ENCODE measurements around the gene CFAP57. TPM values are rescaled to one million over a fixed set of nuclear protein-coding genes. Genes with fewer than 3 reads are reported as not detected.
A peak's percentile ranks its signal among the peaks of the same experiment; 100 is the strongest.

Gene CFAP57
- total and polyA plus RNA-seq, 9 of the 15 experiments (the other 6 are each of a cell fraction or from before 2014, with no cell fraction given), result 0.04 to 0.22 (median 0.07) TPM; not detected in 3

- no peak for TF ChIP-seq MLX (CRISPR knock-in tag; conservative IDR thresholded peaks at IDR 0.05)
Observed at GRCh38 chr1:43221797-43222196, 49.7 kb downstream of the CFAP57 start (continued).

GRCh38 chr1:43222879-43223278 lies 50.7 kb downstream of the CFAP57 start:
- no TSS peak for BruUV-seq (replicated peaks)
- Histone ChIP-seq H3K9ac (ENCODE audit: insufficient read depth in 1 of 2, low read depth in 2 of 2, low read length in 2 of 2) (no peak overlapping the region), H3K36me3 (ENCODE audit: control insufficient read depth, insufficient read depth, low read length) (no peaks in the 10 kb centered on the region), H3K4me1 (replicated peaks in 1 of 2; ENCODE audit: control insufficient read depth in 2 of 2, insufficient read depth in 2 of 2, low read length in 2 of 2) (0 out of 5 replicates have a peak, but pooled peaks cover 0 to 3% of the 10 kb centered on the region in 2 experiments), H3K9me3 (replicated peaks; ENCODE audit: control insufficient read depth, insufficient read depth, low read depth, low read length) (no peaks in the 10 kb centered on the region), H4K20me1 (replicated peaks; ENCODE audit: control insufficient read depth, insufficient read depth, low read length) (peaks cover 14% of the 10 kb centered on the region), H3K9me1 (ENCODE audit: control insufficient read depth, insufficient read depth, low read length) (no peaks in the 10 kb centered on the region), H3K4me2 (ENCODE audit: insufficient read depth, low read length) (no peak overlapping the region), H3K27me3 (ENCODE audit: control insufficient read depth in 2 of 2, insufficient read depth in 2 of 2, low read length in 2 of 2) (peaks cover 30 to 51% of the 10 kb centered on the region in 2 experiments), H2AFZ (ENCODE audit: low read depth, low read length) (no peak overlapping the region), H3K27ac (ENCODE audit: extremely low read depth, low read depth, low read length) (no peak overlapping the region), H3K79me2 (ENCODE audit: control insufficient read depth, insufficient read depth, low read length) (no peaks in the 10 kb centered on the region), H3K4me3 (no peak overlapping the region)
- ATAC-seq (no peak), DNase-seq (ENCODE audit: extremely low read depth in 1 of 4, low spot score in 3 of 4) (no peak), FAIRE-seq (no peak)
- in situ Hi-C loops (cut with MboI), result no loop called here
- POLR2A ChIA-PET, result interaction anchor here (0.5 to 1.4 kb wide), 4 partner anchors 13 to 446 kb away, joined by 3 to 4 read pairs (median 3); no protein-coding TSS in a partner anchor
- TF ChIP-seq REST (IDR thresholded peaks at IDR 0.05; ENCODE audit: borderline replicate concordance), result peak; percentile 68
- no peak for TF ChIP-seq REST (CRISPR knock-in tag; IDR thresholded peaks at IDR 0.05; ENCODE audit: low read depth)
- TF ChIP-seq HCFC1 (IDR thresholded peaks at IDR 0.05; ENCODE audit: low read depth, low read length), result no peak
- no peak for TF ChIP-seq KDM2B (CRISPR knock-in tag; IDR thresholded peaks at IDR 0.05)
- TF ChIP-seq KAT8 (IDR thresholded peaks at IDR 0.05; ENCODE audit: low read depth), result no peak
- peak; percentile 46; the same call in 1 of the 2 replicates for TF ChIP-seq EHMT2 (IDR thresholded peaks at IDR 0.05)
- TF ChIP-seq ZNF165 (CRISPR knock-in tag; IDR thresholded peaks at IDR 0.05; ENCODE audit: borderline replicate concordance), result no peak
- 0% methylated on average over 9 of the region's 9 CpGs for WGBS (ENCODE audit: insufficient coverage, low coverage, missing lambda C conversion rate)
- intact Hi-C loops (cut with micrococcal nuclease), result no loop called here
- CTCF ChIA-PET (ENCODE audit: low intra/inter-chr PET ratio), result no interaction called here

All from K562 (cell line).